Posterior cingulate gyrus (tissue), 11 donors: Measurements from ENCODE around the gene LRRC15.
A peak's percentile ranks its signal among the peaks of the same experiment; 100 is the strongest.

Experiments
- DNase-seq, 10 donors: peaks; one replicate each; pipeline versions ENCODE4 v3.0.0 to v3.0.0-alpha.2; 2020 to 2021; ENCODE audit warnings: mixed read lengths in 3 of 10
- intact Hi-C: fragments of 100-400 bp; cut with DNase I; formaldehyde crosslinking; loops from one replicate; pipeline ENCODE4 v1.15.1; 2023

The LRRC15 gene

GRCh38 chr3:194365978-194366490 is 3.5 kb downstream of the LRRC15 start:
- intact Hi-C loops: no loop called here
- peak in 1 of 10 donors; percentile 6 for DNase-seq

- intact Hi-C loops: no loop called here
- peak in 1 of 10 donors; percentile 26 for DNase-seq
These were observed 4.0 kb downstream of the LRRC15 start for GRCh38 chr3:194365526-194365925.

GRCh38 chr3:194364652-194365434 is 4.7 kb downstream of the LRRC15 start:
- intact Hi-C loops: no loop called here
- DNase-seq: peak in 1 of 10 donors; percentile 11

- no peak for DNase-seq
- intact Hi-C loops: no loop called here
These were observed 5.3 kb downstream of the LRRC15 start for GRCh38 chr3:194364314-194364651.

- intact Hi-C loops: no loop called here
- DNase-seq: no peak
These were observed 9.0 kb downstream of the LRRC15 start for GRCh38 chr3:194360568-194360967.

- intact Hi-C loops: no loop called here
- no peak for DNase-seq
These were observed 11.9 kb downstream of the LRRC15 start for GRCh38 chr3:194357681-194358080.

- intact Hi-C loops: no loop called here
- DNase-seq: no peak
These were observed 14.2 kb downstream of the LRRC15 start for GRCh38 chr3:194355379-194355778.

GRCh38 chr3:194354315-194354714 is 15.2 kb downstream of the LRRC15 start:
- intact Hi-C loops: no loop called here
- no peak for DNase-seq

GRCh38 chr3:194352667-194353246 is 16.8 kb downstream of the LRRC15 start:
- intact Hi-C loops: no loop called here
- DNase-seq: no peak

GRCh38 chr3:194351952-194352536 is 17.5 kb downstream of the LRRC15 start:
- DNase-seq: peak in 1 of 10 donors; percentile 21
- intact Hi-C loops: no loop called here

- DNase-seq: peak in 1 of 10 donors; percentile 64
- intact Hi-C loops: no loop called here
These were observed 18.4 kb downstream of the LRRC15 start, which contains the start of gene CPN2 for GRCh38 chr3:194351080-194351672. CPN2 (minus strand) TSS chr3:194351328; CDS start chr3:194342702, 8,626 bp downstream.

GRCh38 chr3:194350726-194351071 is 18.8 kb downstream of the LRRC15 start:
- no peak for DNase-seq
- intact Hi-C loops: no loop called here

GRCh38 chr3:194348354-194348753 is 21.2 kb downstream of the LRRC15 start:
- intact Hi-C loops: no loop called here
- DNase-seq: no peak

- intact Hi-C loops: no loop called here
- DNase-seq: peak in 1 of 10 donors; percentile 1
These were observed 22.9 kb downstream of the LRRC15 start for GRCh38 chr3:194346621-194347020.

- peak in 1 of 10 donors; percentile 19 for DNase-seq
- intact Hi-C loops: no loop called here
These were observed 23.5 kb downstream of the LRRC15 start for GRCh38 chr3:194346035-194346434.

GRCh38 chr3:194344012-194344411 is 25.5 kb downstream of the LRRC15 start:
- peak; percentile 43 to 95 (median 81) for DNase-seq
- intact Hi-C loops: no loop called here

GRCh38 chr3:194343561-194343893 is 26.0 kb downstream of the LRRC15 start:
- intact Hi-C loops: no loop called here
- no peak for DNase-seq

GRCh38 chr3:194342861-194343560 is 26.5 kb downstream of the LRRC15 start:
- intact Hi-C loops: no loop called here
- peak in 1 of 10 donors; percentile 48 for DNase-seq

GRCh38 chr3:194340757-194341400 is 28.7 kb downstream of the LRRC15 start:
- peak in 1 of 10 donors; percentile 67 for DNase-seq
- intact Hi-C loops: no loop called here

- intact Hi-C loops: loop anchor here (10.0 kb wide), 1 partner anchor 255 kb away; no protein-coding TSS in a partner anchor
- DNase-seq: no peak
These were observed 29.7 kb downstream of the LRRC15 start for GRCh38 chr3:194339840-194340239.
